HL-60 (cell line): ENCODE measurements around the gene B9D2.

Experiments used
- DNase-seq, 2 experiments: peaks; one replicate each; pipeline ENCODE4 v3.0.0-alpha.2; 2010 to 2020; ENCODE audit warnings: low read depth in 1 of 2, low spot score in 1 of 2
- H3K27ac ChIP-seq: fragments of 250-450 bp; sonication (Bioruptor Pico); replicated peaks from 2 replicates; pipeline ENCODE4 v1.5.1; 2020; ENCODE audit warnings: mild to moderate bottlenecking, moderate library complexity
- H3K27me3 ChIP-seq: fragments of 250-450 bp; sonication (Bioruptor Pico); 2 replicates; pipeline ENCODE4 v1.5.1; 2021; ENCODE audit warnings: mild to moderate bottlenecking, moderate library complexity; ENCODE audit not compliant: insufficient read depth, poor library complexity, severe bottlenecking
- H3K4me3 ChIP-seq: replicated peaks from 2 replicates; pipeline ENCODE4 v1.5.1; 2011; ENCODE audit warnings: mild to moderate bottlenecking, control low read depth, low read length; ENCODE audit not compliant: insufficient read depth
- GABPA ChIP-seq: IDR thresholded peaks from 2 replicates; pipeline ENCODE4 v1.6.1; 2012; ENCODE audit warnings: low read depth
- POLR2AphosphoS5 ChIP-seq: IDR thresholded peaks from 2 replicates; pipeline ENCODE4 v1.6.1; 2012; ENCODE audit warnings: low read depth
- SPI1 ChIP-seq: IDR thresholded peaks from 2 replicates; pipeline ENCODE4 v1.6.1; 2012; ENCODE audit warnings: low read depth, mild to moderate bottlenecking, borderline replicate concordance
- TF ChIP-seq, protein P1 (sequence below): IDR thresholded peaks from one replicate; pipeline ENCODE4 v1.5.1; 2011; ENCODE audit warnings: low read length, control low read depth, inconsistent platforms; ENCODE audit not compliant: insufficient read depth
- TF ChIP-seq, protein P2 (sequence below): IDR thresholded peaks from 2 replicates; pipeline ENCODE4 v1.6.1; 2012; ENCODE audit warnings: low read depth; ENCODE audit not compliant: insufficient replicate concordance

Gene B9D2

DNA sequence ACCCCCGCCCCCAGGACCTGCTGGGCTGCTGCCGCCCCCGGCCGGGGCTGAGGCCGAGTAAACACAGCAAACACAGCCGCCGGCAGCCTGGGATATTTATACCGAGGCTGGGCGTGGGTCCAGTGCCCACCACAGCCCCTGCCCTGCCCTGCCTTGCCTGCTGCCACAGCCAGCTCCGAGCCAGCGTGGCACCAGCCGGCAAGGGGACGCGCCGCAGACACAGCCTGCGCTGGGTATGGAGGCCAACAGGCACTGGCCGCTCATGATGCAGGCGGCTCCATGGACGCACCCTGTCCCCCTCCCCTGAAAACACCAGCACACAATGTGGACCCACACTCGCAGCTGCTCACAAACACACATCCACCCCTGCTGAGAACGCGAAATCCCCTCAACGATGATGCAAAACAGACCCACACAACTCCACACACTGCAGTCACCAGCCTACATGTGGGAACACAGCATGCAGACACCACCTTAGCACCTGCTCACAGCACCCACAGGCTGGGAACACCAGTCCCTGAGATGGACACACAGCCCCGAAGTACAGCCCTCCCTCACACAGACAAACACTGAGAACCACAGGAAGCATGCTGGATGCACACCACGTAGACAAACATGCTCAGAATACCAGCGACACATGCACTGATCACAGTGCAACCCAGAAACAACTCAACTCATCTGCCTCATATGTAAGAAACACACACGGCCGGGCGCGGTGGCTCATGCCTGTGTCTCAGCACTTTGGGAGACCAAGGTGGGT lies 37.8 kb downstream of the B9D2 start:
- Histone ChIP-seq H3K4me3 (no peak overlapping the region), H3K27me3 (no peaks in the 10 kb centered on the region), H3K27ac (peak overlapping the region; percentile 89)
- TF ChIP-seq POLR2AphosphoS5 (no peak; the same call in 1 of the 2 replicates), SPI1 (no peak), GABPA (no peak)
- TF ChIP-seq, protein P1, sequence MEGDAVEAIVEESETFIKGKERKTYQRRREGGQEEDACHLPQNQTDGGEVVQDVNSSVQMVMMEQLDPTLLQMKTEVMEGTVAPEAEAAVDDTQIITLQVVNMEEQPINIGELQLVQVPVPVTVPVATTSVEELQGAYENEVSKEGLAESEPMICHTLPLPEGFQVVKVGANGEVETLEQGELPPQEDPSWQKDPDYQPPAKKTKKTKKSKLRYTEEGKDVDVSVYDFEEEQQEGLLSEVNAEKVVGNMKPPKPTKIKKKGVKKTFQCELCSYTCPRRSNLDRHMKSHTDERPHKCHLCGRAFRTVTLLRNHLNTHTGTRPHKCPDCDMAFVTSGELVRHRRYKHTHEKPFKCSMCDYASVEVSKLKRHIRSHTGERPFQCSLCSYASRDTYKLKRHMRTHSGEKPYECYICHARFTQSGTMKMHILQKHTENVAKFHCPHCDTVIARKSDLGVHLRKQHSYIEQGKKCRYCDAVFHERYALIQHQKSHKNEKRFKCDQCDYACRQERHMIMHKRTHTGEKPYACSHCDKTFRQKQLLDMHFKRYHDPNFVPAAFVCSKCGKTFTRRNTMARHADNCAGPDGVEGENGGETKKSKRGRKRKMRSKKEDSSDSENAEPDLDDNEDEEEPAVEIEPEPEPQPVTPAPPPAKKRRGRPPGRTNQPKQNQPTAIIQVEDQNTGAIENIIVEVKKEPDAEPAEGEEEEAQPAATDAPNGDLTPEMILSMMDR: no peak
- TF ChIP-seq, protein P2, sequence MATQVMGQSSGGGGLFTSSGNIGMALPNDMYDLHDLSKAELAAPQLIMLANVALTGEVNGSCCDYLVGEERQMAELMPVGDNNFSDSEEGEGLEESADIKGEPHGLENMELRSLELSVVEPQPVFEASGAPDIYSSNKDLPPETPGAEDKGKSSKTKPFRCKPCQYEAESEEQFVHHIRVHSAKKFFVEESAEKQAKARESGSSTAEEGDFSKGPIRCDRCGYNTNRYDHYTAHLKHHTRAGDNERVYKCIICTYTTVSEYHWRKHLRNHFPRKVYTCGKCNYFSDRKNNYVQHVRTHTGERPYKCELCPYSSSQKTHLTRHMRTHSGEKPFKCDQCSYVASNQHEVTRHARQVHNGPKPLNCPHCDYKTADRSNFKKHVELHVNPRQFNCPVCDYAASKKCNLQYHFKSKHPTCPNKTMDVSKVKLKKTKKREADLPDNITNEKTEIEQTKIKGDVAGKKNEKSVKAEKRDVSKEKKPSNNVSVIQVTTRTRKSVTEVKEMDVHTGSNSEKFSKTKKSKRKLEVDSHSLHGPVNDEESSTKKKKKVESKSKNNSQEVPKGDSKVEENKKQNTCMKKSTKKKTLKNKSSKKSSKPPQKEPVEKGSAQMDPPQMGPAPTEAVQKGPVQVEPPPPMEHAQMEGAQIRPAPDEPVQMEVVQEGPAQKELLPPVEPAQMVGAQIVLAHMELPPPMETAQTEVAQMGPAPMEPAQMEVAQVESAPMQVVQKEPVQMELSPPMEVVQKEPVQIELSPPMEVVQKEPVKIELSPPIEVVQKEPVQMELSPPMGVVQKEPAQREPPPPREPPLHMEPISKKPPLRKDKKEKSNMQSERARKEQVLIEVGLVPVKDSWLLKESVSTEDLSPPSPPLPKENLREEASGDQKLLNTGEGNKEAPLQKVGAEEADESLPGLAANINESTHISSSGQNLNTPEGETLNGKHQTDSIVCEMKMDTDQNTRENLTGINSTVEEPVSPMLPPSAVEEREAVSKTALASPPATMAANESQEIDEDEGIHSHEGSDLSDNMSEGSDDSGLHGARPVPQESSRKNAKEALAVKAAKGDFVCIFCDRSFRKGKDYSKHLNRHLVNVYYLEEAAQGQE: no peak
- DNase-seq: no peak

DNA sequence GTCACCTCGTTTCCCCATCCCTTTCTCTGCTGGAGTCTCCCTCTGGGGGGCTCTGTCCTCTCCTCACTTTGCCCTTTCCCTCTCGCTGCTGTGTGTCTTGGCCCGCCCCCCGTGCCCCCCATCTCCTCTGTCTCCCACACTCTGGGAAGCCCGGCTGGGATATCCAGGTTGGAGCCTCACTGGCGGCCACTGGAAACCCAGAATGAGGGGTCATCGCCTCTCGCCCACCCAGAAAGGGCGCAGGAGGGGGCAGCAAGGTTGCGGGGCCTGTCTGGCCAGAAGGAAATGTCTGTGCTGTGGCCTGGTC lies 38.4 kb downstream of the B9D2 start:
- Histone ChIP-seq H3K4me3 (no peak overlapping the region), H3K27me3 (no peaks in the 10 kb centered on the region), H3K27ac (no peak overlapping the region)
- TF ChIP-seq, protein P2: no peak
- TF ChIP-seq POLR2AphosphoS5: no peak
- no peak for DNase-seq

DNA sequence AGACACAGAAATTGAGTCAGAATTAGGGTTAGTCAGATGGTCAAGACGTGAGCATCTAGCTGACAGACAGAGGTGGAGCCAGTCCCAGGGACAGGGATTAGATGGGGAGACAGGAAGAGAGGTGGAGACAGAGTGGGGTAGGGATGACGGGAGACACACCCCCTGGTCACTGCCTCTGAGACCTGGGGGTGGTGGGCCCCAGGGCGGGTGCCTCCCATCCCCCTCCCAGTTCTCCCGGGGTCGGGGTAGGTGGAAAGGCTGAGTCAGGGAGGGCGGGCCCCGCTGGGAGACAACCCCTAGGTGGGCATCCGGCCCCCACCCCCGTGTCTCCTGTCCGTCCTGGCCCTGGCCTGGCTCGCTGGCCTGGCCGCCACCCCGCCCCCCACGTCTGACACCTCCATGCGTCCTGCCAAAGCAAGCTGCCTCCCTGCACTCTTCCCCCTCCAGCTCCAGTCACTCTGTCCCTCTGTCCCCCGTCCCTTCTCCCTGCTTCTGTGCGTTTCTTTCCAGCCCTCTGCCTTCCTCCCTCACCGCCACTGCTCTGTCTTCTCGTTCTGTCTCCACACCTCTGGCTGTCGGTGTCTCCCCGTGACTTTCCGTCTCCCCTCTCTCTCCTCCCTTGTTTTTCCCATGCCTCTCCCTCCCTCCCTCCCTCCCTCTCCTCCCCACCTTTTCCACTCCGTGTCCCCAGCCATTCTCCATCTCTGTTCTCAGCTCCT lies 38.9 kb downstream of the B9D2 start:
- Histone ChIP-seq H3K4me3 (no peak overlapping the region), H3K27ac (no peak overlapping the region), H3K27me3 (no peaks in the 10 kb centered on the region)
- TF ChIP-seq SPI1: no peak
- TF ChIP-seq POLR2AphosphoS5: peak; percentile 18; the same call in 1 of the 2 replicates
- DNase-seq: no peak

DNA sequence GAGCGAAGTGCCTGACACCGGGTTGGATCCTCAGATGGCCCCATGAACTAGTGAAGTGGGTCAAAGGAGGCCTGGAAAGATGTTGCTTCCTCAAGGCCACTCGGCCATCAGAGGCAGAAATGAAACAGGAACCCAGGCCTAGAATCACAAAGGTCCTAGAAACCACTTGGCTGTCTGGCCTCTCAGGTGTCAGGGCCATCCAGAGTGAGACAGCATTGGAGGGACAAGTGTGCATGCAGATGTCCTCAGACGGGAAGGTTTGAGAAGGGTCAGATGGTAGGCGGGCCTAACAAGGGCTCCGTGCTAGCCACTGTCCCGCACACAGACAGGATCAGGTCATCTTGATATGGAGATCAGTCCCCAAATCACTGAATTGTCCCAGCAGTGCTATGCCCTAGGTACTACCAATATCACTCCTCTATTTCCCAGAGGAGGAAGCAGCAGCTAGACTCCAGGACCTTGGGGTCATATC lies 39.7 kb downstream of the B9D2 start:
- no peak overlapping the region for H3K4me3 ChIP-seq
- no peak for TF ChIP-seq POLR2AphosphoS5
- no peak for TF ChIP-seq GABPA
- TF ChIP-seq, protein P2: no peak
- TF ChIP-seq, protein P1: no peak
- TF ChIP-seq SPI1: no peak
- no peak for DNase-seq
- no peaks in the 10 kb centered on the region for H3K27me3 ChIP-seq
- peak overlapping the region; percentile 37; the same call in 1 of the 2 replicates for H3K27ac ChIP-seq
